Small intestine (tissue), 7 donors: ENCODE data around the gene ROMO1. TPM values are rescaled to one million over a fixed set of nuclear protein-coding genes. Genes with fewer than 3 reads are reported as not detected.

Experiments used
- DNase-seq, 2 donors: peaks; one replicate each; pipeline versions ENCODE4 v3.0.0 to v3.0.0-alpha.2; 2013
- FAIRE-seq: peaks from 2 replicates; lab custom pipeline; 2012; peaks lifted over from hg19 to GRCh38; lab: Jason Lieb, UNC
- H3K27ac ChIP-seq, 3 donors: one replicate each; pipeline ENCODE4 v1.5.1; 2013; ENCODE audit warnings: low read length in 2 of 3, mild to moderate bottlenecking in 2 of 3, control low read depth in 1 of 3, inconsistent platforms in 1 of 3, low read depth in 1 of 3, moderate library complexity in 1 of 3
- H3K27me3 ChIP-seq, 3 donors: one replicate each; pipeline ENCODE4 v1.6.1; 2013; ENCODE audit warnings: low read length in 3 of 3, inconsistent platforms in 1 of 3; ENCODE audit not compliant: control insufficient read depth in 3 of 3, insufficient read depth in 3 of 3
- H3K36me3 ChIP-seq, 3 donors: one replicate each; pipeline ENCODE4 v1.6.1; 2013; ENCODE audit warnings: low read length in 3 of 3, inconsistent platforms in 1 of 3, low read depth in 1 of 3, mild to moderate bottlenecking in 1 of 3, moderate library complexity in 1 of 3; ENCODE audit not compliant: control insufficient read depth in 3 of 3, insufficient read depth in 2 of 3
- H3K4me1 ChIP-seq, 3 donors: one replicate each; pipeline ENCODE4 v1.6.1; 2013; ENCODE audit warnings: low read length in 2 of 3, inconsistent platforms in 1 of 3, low read depth in 1 of 3, mild to moderate bottlenecking in 1 of 3, moderate library complexity in 1 of 3; ENCODE audit not compliant: control insufficient read depth in 3 of 3, insufficient read depth in 2 of 3
- H3K4me3 ChIP-seq, 3 donors: one replicate each; pipeline ENCODE4 v1.5.1; 2013; ENCODE audit warnings: low read length in 3 of 3, control low read depth in 1 of 3, inconsistent platforms in 1 of 3, low read depth in 1 of 3, mild to moderate bottlenecking in 1 of 3, moderate library complexity in 1 of 3
- H3K9me3 ChIP-seq, 2 donors: one replicate each; pipeline ENCODE4 v1.6.1; 2013; ENCODE audit warnings: low read depth in 1 of 2, low read length in 1 of 2; ENCODE audit not compliant: control insufficient read depth in 2 of 2, insufficient read depth in 1 of 2
- WGBS, 3 donors: extraction: QIAGEN DNeasy Blood & Tissue Kit; methylation state at CpG; one replicate each; pipeline ENCODE4 v1.1.7; 2013; 5-methylcytosine and 5-hydroxymethylcytosine counted together
- polyA plus RNA-seq, 4 donors: library from polyadenylated mRNA; stranded (reverse) in 3 of 4; unstranded in 1 of 4; fragments of 200-250 nt in 3 of 4; fragments of 120-200 nt in 1 of 4; gene quantifications; one replicate each; pipeline versions ENCODE4 v1.2.1 to v1.2.3, GENCODE V29; 2013
- donor health status: healthy with polysubstance abuse.
- donor health status: control.
- donor health status: control.
- donor health status: Bipolar disorder and iron deficiency.
- donor health status: healthy.

Gene ROMO1
- polyA plus RNA-seq, 4 donors = 139 to 755 (median 502) TPM

DNA sequence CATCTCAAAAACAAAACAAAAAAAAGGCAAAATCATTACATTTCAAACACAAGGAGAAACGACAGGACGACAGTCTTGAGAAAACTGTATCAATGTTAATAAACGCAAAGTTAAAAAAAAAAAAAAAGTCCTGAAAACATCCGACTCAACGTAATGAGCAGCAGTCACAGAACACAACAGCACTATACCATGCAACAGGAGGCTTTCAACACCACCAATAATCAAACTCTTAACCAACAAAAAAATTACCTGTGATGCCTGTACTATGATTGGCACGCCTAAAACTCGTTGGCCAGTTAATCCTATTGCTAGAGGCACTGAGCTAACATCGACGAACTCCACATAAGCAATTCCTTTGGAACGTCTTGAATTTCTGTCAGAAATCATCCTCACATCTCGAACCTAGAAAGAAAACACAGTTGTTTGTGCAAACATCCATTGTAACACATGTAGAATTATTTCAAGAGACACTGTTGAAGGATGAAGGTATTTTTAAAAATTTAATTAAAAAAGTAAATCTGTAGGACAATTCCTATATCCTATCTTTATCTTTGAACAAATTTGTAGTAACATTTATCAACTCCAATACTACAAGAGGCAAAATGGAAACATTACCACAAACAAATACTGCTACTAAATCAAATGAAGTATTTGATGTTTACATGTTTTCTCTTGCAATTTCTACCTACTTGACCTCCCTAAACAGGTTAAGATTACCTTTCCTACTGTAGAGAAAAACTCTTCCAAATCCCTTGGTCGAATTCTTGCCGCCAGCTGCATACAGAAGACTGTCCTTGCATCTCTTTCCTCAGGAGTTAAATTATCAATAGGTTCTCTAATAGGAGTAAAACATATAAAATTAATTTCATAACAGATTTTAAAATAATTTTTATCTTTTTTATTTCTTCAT, 25.4 kb downstream of the ROMO1 start:
- H3K36me3 ChIP-seq = peaks cover 47 to 77% (median 52%) of the 10 kb centered on the region in 3 donors
- H3K4me1 ChIP-seq = no peaks in the 10 kb centered on the region
- DNase-seq (no peak), FAIRE-seq (no peak)
- no peaks in the 10 kb centered on the region for H3K27me3 ChIP-seq
- H3K9me3 ChIP-seq = no peaks in the 10 kb centered on the region
- H3K27ac ChIP-seq = no peak overlapping the region
- 82 to 84% (median 84%) methylated on average over 13 of the region's 13 CpGs for WGBS, 3 donors
- no peak overlapping the region for H3K4me3 ChIP-seq

DNA sequence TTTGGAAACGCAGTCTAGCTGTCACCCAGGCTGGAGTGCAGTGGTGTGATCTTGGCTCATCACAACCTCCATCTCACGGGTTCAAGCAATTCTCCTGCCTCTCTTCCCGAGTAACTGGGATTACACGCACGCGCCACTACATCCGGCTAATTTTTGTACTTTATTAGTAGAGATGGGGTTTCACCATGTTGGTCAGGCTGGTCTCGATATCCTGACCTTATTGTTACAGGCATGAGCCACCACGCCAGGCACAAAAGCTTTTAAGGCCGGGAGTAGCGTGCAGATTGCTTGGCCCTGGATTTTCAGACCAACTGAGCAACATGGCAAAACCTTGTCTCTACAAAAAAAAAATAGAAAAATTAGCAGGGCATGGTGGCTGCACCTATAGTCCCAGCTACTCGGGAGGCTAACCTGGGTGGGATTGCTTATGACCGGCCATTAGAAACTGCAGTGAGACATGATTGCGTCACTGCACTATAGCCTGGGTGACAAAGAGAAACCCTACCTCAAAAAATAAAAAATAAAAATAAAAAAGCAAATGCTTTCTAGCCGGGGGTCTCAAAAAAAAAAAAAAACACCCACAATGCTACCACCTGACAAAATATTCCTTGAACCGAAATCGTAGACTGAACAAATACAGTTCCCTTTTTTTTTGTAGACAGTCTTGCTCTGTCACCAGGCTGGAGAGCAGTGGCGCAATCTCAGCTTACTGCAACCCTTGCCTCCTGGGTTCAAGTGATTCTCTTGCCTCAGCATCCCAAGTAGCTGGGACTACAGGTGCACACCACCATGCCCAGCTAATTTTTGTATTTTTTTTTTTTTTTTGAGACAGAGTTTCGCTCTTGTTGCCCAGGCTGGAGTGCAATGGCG, 27.9 kb downstream of the ROMO1 start:
- H3K27me3 ChIP-seq = no peaks in the 10 kb centered on the region
- no peak overlapping the region for H3K4me3 ChIP-seq
- H3K27ac ChIP-seq = no peak overlapping the region
- H3K4me1 ChIP-seq = no peaks in the 10 kb centered on the region
- no peak for DNase-seq
- H3K9me3 ChIP-seq = no peaks in the 10 kb centered on the region
- WGBS, 3 donors = 94 to 97% (median 94%) methylated on average over 19 to 20 of the region's 20 CpGs
- FAIRE-seq = no peak
- peaks cover 37 to 59% (median 38%) of the 10 kb centered on the region in 3 donors for H3K36me3 ChIP-seq

DNA sequence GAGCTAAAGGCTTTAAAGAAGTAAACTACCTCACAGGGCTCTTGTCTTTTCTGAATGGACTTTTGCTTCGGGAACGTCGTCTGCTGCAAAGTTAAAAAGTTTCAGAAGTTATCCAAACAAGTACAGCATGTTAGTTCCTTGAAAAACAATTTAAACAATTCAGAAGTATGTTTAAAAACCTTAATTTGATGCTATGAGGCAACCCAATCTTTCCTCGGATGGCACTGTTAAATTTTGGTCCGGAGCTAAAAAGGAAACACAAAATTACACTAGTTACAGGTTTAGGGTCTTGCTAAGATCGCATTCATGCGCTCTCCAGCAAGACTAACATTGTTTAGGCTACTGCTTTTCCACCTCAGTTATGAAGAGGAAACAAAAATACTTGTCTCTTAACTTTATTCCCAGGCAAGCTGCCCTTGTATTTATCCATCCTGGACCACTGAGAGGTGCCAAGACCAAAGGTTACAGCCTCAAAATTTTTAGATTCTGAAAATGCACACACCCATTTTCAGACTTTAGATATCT, 30.1 kb downstream of the ROMO1 start:
- H3K36me3 ChIP-seq = peaks cover 23 to 50% (median 31%) of the 10 kb centered on the region in 3 donors
- no peak overlapping the region for H3K4me3 ChIP-seq
- no peak for FAIRE-seq
- WGBS, 3 donors = 77 to 82% (median 81%) methylated on average over 7 of the region's 7 CpGs
- peaks cover 0 to 2% (median 0%) of the 10 kb centered on the region in 3 donors for H3K4me1 ChIP-seq
- DNase-seq = no peak
- H3K27ac ChIP-seq = no peak overlapping the region
- H3K9me3 ChIP-seq = no peaks in the 10 kb centered on the region
- H3K27me3 ChIP-seq = no peaks in the 10 kb centered on the region

DNA sequence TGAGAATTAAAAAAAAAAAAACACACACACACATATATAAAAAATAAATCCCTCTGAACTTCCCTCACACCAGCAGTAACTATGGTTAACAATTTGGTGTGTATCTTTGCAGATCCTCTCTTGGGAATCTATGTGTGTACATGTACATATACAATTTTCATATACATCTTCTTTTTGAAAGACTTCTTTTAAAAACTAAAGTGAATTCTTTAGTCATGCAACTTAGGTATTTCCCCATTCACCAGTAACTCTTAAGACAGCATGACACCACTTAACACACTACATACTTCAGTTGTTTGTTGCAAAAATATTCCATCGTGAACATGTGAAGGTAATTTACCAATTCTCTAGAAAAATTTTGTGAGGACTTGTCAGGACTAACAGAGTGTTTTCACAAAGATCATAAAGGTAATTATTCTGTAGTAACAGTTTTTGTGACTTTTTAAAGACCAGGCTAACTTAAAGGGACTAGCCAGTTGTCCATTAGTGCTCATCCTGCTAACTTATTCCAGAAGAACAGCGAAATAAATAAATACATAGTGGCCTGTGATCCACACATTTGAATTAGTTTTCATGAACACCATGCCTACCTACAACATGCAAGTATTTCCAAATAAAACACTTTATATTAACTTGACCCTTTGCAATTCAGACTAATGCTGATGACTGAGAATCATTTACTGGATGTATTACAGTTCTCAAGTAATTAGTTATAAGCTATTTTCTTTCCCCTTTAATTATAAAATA, 30.8 kb downstream of the ROMO1 start:
- H3K4me3 ChIP-seq = no peak overlapping the region

DNA sequence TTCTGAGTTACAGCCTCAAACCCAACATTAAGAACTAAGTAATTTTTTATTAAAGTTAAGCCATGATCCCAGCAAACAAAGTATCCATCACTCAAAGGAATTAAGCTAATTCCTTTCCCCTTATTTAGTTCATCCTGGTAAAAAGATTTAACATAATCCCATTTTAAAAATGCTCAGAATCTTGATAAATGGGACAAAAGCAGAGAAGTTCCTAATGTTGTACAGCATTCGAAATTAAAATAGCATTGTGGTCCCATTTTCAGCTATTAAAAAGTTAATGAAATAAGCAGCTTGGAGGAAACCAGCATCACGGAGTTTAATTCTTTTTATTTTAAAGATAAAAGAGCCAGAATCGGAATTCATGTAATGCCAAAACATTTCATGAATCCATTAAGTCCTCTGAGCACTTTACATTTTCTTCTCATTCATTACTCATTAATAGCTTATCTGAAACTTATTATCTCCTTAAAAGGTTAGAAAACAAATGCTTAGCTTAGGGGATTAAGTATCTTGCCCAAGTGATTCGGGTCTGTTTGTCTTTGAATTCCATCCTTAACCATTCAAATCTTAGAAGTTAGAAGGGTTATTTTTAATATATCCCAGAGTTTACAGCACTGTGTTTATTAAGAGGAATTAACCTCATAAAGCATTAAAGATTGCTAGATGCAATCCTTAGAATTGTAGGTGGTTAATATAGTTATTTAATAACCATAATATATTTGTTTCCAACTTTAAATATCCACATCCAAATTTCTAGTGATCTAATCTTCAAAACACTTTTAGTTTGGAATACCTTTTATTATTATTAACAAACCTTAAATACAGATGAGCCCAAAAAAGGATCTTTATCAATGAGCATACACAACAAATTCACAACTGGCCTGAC, 31.6 kb downstream of the ROMO1 start:
- H3K27me3 ChIP-seq = no peaks in the 10 kb centered on the region
- H3K4me1 ChIP-seq = peaks cover 0 to 5% (median 0%) of the 10 kb centered on the region in 3 donors
- DNase-seq (no peak), FAIRE-seq (no peak)
- H3K36me3 ChIP-seq = peaks cover 17 to 41% (median 26%) of the 10 kb centered on the region in 3 donors
- no peak overlapping the region for H3K4me3 ChIP-seq
- H3K9me3 ChIP-seq = no peaks in the 10 kb centered on the region
- no peak overlapping the region for H3K27ac ChIP-seq
- 51 to 55% (median 53%) methylated on average over 4 of the region's 4 CpGs for WGBS, 3 donors

More for the DNA sequence above, 30.8 kb downstream of the ROMO1 start:
- no peak overlapping the region for H3K27ac ChIP-seq
- no peak for DNase-seq
- no peak for FAIRE-seq
- peaks cover 0 to 5% (median 0%) of the 10 kb centered on the region in 3 donors for H3K4me1 ChIP-seq
- peaks cover 20 to 48% (median 29%) of the 10 kb centered on the region in 3 donors for H3K36me3 ChIP-seq
- no peaks in the 10 kb centered on the region for H3K27me3 ChIP-seq
- no peaks in the 10 kb centered on the region for H3K9me3 ChIP-seq
- 69 to 82% (median 79%) methylated on average over 2 of the region's 2 CpGs for WGBS, 3 donors

DNA sequence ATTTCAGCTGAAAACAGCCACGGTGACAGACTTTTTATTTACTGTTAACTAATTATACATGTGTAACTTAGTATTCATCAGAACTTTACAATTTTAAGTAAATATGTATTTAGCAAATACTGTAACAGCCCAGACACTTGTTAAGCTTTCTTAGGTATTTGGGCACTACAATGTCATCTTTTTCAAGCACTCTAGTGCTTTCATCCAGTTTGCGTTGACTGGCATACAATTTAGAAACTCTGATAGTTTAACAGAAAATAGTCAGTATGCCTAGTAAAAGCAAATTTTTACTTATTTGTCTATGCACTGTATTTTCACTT, 32.2 kb downstream of the ROMO1 start:
- H3K27me3 ChIP-seq = no peaks in the 10 kb centered on the region
- no peak for DNase-seq
- no peak overlapping the region for H3K27ac ChIP-seq
- no peaks in the 10 kb centered on the region for H3K9me3 ChIP-seq
- peaks cover 0 to 5% (median 0%) of the 10 kb centered on the region in 3 donors for H3K4me1 ChIP-seq
- peaks cover 15 to 36% (median 29%) of the 10 kb centered on the region in 3 donors for H3K36me3 ChIP-seq
- no peak for FAIRE-seq
- H3K4me3 ChIP-seq = no peak overlapping the region
- 52 to 63% (median 55%) methylated on average over 2 of the region's 2 CpGs for WGBS, 3 donors

DNA sequence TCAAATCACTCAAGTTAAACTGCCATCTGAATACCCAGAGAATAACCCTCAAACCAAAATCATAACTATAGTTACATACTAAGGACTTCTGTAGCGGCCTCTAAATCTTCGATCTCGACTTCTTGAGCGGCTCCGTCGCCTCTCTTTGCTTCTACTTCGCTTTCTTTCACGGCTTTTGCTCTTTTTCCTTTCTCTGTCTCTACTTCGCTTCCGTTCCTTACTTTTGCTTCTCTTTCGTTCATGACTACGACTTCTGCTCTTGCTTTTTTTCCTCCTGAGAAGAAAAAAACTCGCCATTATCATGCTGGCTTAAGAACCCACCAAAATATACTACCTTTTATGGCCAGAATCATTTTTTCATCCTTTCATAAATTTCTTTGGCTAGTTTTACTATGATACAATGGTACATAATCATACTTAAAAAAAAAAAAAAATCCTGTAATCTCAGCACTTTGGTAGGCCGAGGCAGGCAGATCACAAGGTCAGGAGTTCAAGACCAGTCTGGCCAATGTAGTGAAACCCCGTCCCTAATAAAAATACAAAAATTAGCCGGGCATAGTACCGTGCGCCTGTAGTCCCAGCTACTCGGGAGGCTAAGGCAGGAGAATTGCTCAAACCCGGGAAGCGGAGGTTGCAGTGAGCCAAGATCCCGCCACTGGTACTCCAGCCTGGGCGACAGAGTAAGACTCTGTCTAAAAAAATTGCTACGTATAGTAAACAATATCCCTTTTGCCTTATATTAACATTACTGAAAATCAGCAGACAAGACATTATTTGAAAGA, 32.8 kb downstream of the ROMO1 start:
- FAIRE-seq = no peak
- H3K27ac ChIP-seq = no peak overlapping the region

More for the DNA sequence above, 32.8 kb downstream of the ROMO1 start:
- H3K36me3 ChIP-seq = peaks cover 11 to 36% (median 24%) of the 10 kb centered on the region in 3 donors
- H3K4me1 ChIP-seq = peaks cover 0 to 5% (median 0%) of the 10 kb centered on the region in 3 donors
- 88 to 90% (median 89%) methylated on average over 24 of the region's 24 CpGs for WGBS, 3 donors
- no peak for DNase-seq
- no peaks in the 10 kb centered on the region for H3K27me3 ChIP-seq
- no peaks in the 10 kb centered on the region for H3K9me3 ChIP-seq
- no peak overlapping the region for H3K4me3 ChIP-seq
